ENCODE measurements around the gene HERPUD1.

HERPUD1 gene

GRCh38 chr16:56936491-56936890 lies 4.5 kb downstream of the HERPUD1 start:
- no peak for DNase-seq

- DNase-seq = no peak
Observed at GRCh38 chr16:56936950-56937349, 5.0 kb downstream of the HERPUD1 start.

- DNase-seq = no peak
Observed at GRCh38 chr16:56938664-56939513, 6.9 kb downstream of the HERPUD1 start.

- no peak for DNase-seq
Observed at GRCh38 chr16:56939801-56940200, 7.9 kb downstream of the HERPUD1 start.

GRCh38 chr16:56941092-56941491 lies 9.2 kb downstream of the HERPUD1 start:
- DNase-seq = no peak

- DNase-seq = no peak
Observed at GRCh38 chr16:56941856-56942331, 10.0 kb downstream of the HERPUD1 start.

GRCh38 chr16:56943761-56944375 lies 11.9 kb downstream of the HERPUD1 start:
- DNase-seq = no peak

- no peak for DNase-seq
Observed at GRCh38 chr16:56944954-56945839, 13.3 kb downstream of the HERPUD1 start.

GRCh38 chr16:56945847-56946527 lies 14.0 kb downstream of the HERPUD1 start:
- DNase-seq = no peak

- DNase-seq = no peak
Observed at GRCh38 chr16:56946767-56947603, 15.0 kb downstream of the HERPUD1 start.

GRCh38 chr16:56947604-56947995 lies 15.7 kb downstream of the HERPUD1 start:
- DNase-seq = no peak

GRCh38 chr16:56948234-56948633 lies 16.3 kb downstream of the HERPUD1 start:
- no peak for DNase-seq

GRCh38 chr16:56950051-56950450 lies 18.1 kb downstream of the HERPUD1 start:
- DNase-seq = no peak

GRCh38 chr16:56950455-56950854 lies 18.5 kb downstream of the HERPUD1 start:
- DNase-seq = no peak

GRCh38 chr16:56950881-56951771 lies 19.2 kb downstream of the HERPUD1 start:
- peak; percentile 71 for DNase-seq

GRCh38 chr16:56953006-56953405 lies 21.1 kb downstream of the HERPUD1 start:
- DNase-seq = no peak

- DNase-seq = no peak
Observed at GRCh38 chr16:56956076-56956475, 24.1 kb downstream of the HERPUD1 start.

- DNase-seq = no peak
Observed at GRCh38 chr16:56956756-56957155, 24.8 kb downstream of the HERPUD1 start.

GRCh38 chr16:56960681-56961281 lies 28.8 kb downstream of the HERPUD1 start:
- no peak for DNase-seq

GRCh38 chr16:56961386-56961785 lies 29.4 kb downstream of the HERPUD1 start:
- DNase-seq = no peak

Data from hematopoietic multipotent progenitor cell treated with erythropoietin and hydrocortisone succinate and interleukin-3 and kit ligand, for 6 days (in vitro differentiated cells).